Lower leg skin (tissue), 3 donors: ENCODE measurements around the gene FLYWCH1.

Experiments used
- POLR2A ChIP-seq, 2 donors: fragments of 450-650 bp; IDR thresholded peaks; one replicate each; pipeline ENCODE4 v1.6.1; 2016 to 2017; ENCODE audit warnings: antibody characterized with exemption in 2 of 2, mild to moderate bottlenecking in 1 of 2, moderate library complexity in 1 of 2
- TF ChIP-seq, protein P1 (sequence below), 3 donors: fragments of 450-650 bp; IDR thresholded peaks; one replicate each; pipeline ENCODE4 v1.5.1; 2016; ENCODE audit warnings: antibody characterized with exemption in 3 of 3, mild to moderate bottlenecking in 3 of 3, moderate library complexity in 2 of 3

- TF ChIP-seq, protein P1, sequence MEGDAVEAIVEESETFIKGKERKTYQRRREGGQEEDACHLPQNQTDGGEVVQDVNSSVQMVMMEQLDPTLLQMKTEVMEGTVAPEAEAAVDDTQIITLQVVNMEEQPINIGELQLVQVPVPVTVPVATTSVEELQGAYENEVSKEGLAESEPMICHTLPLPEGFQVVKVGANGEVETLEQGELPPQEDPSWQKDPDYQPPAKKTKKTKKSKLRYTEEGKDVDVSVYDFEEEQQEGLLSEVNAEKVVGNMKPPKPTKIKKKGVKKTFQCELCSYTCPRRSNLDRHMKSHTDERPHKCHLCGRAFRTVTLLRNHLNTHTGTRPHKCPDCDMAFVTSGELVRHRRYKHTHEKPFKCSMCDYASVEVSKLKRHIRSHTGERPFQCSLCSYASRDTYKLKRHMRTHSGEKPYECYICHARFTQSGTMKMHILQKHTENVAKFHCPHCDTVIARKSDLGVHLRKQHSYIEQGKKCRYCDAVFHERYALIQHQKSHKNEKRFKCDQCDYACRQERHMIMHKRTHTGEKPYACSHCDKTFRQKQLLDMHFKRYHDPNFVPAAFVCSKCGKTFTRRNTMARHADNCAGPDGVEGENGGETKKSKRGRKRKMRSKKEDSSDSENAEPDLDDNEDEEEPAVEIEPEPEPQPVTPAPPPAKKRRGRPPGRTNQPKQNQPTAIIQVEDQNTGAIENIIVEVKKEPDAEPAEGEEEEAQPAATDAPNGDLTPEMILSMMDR (IDR thresholded peaks at IDR 0.05) = no peak
- TF ChIP-seq POLR2A (IDR thresholded peaks at IDR 0.05) = no peak
Observed at GRCh38 chr16:2969545-2970521, 58.1 kb downstream of the FLYWCH1 start.
